GM21447 (cell line): Measurements from ENCODE around the gene UXS1.
"Not testable (repeated sequence)": the region's sequence is repeated elsewhere in the genome, so short reads cannot be mapped to it uniquely, and the experiment has no call there.

Experiments used
- ATAC-seq: cut with Tn5 transposase; IDR thresholded peaks from one replicate; pipeline ENCODE4 v1.9.1; 2021; ENCODE audit not compliant: unreplicated experiment

UXS1 gene

DNA sequence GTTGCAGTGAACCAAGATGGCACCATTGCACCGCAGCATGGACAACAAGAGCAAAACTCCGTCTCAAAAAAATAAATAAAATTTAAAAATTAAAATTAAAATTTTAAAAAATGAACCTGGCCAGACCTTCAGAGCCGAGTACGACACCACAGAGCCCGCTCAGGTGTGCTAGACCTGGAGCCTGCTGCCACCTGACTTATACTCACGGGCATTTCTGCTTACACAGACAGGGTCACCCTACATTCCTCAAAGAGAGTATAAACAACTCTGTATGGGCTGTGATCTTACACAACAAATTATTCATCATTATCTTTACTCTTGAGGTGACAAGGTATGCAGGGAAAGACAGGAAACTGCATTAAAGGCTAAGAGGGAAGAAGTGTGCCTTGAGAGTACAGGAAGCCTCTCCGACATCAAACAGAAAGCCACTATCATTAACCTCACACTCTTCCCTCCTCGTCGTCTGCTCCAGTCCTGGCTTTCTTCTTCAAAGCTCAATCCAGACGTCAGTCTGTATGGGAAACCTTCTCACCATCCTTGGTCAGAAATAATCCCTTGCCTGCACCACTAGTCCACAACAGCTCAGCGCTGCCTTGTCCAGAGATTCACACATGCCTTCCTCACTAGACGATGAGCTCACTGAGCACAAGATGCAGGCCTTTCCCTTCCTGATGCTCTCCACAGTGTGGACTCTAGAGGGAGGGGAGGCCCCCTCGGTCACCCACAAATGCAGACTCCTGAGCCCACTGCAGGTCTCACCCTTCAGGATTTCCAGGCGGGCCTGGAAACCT lies 56.2 kb downstream of the UXS1 start:
- no peak for ATAC-seq

GRCh38 chr2:106131192-106131591 lies 62.9 kb downstream of the UXS1 start:
- not testable (repeated sequence) for ATAC-seq

DNA sequence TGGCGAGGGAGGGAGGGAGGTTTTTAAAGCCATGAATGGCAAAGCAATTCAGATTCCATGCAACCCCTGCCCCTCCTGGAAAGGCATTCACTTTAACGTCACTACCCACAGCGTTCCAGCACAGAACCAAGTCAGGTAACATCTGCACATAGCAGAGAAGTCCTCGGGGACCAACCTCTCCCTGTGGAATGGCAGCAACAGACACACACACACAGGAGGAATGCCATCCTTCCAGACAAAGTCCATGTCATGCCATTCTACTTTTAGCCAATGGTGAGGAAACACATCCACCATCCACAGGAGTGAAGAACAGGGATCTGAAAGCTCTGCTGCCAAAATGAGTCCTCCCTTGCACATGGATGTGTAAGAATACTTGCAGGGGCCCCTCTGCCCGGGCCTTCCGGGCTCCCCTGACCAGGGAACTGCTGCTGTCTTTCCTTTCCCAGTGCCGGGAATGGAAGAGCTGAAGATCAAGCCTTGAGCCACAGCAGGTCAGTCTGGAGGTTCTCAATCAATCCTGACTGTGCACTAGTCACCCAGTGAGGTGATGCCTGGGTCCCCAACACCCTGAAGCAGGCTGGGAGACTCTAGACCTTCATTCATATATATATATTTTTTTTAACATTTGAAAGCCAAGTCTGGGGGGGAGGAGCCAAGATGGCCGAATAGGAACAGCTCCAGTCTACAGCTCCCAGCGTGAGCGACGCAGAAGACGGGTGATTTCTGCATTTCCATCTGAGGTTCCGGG lies 63.7 kb downstream of the UXS1 start:
- ATAC-seq, result no peak

DNA sequence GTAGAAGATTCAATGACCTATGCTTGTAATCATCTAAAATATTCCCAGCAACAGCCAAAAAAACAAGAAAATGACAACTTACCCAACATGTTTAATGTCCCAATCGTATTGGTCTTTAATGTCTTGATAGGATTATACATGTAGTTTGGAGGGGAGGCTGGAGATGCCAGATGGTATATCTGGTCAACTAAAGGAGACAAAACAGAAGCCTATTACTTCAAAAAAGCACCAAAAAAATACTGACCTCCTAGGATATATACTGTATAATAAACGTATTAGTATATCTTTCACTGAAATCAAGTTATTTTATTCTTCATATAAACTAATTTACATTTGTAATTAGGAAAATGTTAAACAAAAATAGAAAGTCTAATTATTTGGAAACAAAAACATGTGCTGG lies 64.5 kb downstream of the UXS1 start:
- ATAC-seq, result no peak

DNA sequence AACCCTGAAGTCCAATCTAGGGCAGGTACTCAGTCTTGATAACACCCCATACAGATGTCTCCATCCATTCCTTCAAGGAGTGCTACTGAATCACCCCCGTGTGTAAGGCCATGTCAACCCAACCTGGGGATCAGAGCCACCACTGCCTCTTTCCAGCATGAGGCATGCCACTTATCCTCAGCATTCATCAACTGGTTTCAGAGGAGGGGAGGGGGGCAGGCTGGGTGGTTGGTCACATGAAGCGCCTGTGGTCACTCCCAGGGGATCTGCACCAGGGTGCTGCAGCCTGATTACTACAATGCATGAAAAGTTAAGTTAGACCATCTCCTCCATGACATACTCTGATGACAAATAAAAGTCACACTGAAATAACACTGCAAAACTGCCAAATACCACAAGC lies 65.0 kb downstream of the UXS1 start:
- ATAC-seq, result no peak

DNA sequence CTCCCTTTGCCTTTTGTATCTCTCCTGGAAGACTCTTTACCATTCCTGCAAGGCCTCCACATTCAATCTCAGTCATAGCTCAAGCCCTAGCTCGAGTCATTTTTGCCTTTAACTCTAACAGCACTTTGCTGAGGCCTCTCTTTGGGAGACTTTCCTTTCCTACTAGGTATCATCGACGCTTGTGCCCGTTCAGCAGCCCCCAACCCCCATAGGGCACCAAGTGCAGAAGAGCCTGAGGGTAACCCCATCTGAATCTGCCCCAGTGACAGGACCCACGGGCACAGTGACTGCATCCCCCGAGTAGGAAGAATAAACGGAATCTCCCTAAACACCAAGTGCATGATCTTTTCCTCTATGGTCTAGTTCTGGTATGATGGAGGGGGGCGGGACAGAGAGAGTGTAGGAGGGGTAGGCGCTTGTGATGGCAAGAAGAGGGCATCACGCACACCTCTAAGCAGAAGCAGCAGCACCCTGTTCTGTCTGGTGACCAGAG lies 66.3 kb downstream of the UXS1 start:
- ATAC-seq, result no peak

DNA sequence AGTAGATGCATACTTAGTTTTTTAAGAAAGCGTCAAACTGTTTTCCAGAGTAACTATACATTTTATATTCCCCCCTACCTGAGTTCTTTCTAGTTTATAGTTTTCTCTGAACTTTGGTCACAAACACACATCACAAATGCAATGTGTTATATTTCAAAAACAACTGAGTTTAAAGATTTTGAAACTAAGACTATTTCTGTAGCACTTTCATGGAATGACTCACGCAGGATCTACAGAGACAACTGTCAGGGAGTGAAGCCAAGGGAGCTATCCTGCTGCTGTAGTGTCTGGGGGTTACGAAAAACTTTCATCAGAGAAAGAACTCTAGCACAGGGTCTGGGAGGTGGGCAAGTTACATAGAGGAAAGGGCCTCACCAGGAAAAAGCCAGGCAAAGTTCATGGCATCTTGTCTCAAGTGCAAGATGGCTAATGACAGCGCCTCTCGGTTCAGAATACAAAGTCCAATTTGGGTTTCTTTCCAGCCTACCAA lies 66.8 kb downstream of the UXS1 start:
- no peak for ATAC-seq

- no peak for ATAC-seq
Observed at GRCh38 chr2:106126705-106127281, 67.3 kb downstream of the UXS1 start.

DNA sequence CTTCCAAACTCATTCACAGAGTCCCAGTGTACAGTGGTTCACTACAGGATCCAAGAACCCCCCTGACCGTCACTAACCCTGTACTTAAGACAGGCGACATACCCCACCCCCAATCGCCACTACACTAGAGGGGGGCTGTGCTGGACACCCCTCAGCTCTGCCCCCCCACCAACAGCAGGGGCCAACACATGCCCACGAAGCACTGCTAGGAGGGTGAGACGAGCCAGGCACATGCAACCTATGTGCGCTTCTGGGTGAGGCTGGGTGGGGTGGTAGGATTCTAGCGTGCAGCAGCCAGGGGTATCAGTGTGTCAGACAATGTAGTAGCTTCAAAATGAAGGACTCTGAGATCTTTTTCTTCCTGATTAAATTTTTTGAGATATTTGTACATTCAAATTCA lies 67.8 kb downstream of the UXS1 start:
- no peak for ATAC-seq

- ATAC-seq, result no peak
Observed at GRCh38 chr2:106124905-106125549, 69.1 kb downstream of the UXS1 start.

DNA sequence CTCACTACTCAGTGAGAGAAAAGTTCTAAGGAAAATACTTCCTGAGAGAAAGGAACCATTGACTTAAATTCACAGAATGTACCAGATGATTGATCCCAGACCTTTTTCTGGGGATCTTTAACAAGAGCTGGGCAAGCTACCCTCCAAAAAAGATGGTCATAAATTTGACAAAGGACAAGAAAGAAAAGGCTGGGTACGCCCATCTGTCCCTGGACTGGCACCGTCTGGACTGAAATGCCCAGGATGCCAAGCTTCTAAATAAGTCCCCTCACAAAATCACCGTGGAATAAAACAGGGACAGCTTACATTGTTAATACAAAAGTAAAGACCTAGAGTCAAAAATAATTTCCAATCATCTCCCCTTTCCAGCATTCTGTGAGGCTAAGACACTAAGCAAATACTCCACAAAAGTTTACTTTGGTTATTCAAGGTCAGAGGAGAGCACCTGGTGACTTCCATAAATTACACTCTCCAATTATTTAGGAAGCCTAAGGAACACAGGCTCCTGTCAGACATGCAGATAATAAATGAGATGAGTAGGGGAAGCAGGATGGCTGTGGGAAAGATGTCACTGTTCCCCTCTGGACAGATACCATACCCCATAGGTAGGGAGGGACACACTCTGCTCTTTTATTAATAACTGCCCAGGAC lies 69.9 kb downstream of the UXS1 start:
- ATAC-seq, result no peak

DNA sequence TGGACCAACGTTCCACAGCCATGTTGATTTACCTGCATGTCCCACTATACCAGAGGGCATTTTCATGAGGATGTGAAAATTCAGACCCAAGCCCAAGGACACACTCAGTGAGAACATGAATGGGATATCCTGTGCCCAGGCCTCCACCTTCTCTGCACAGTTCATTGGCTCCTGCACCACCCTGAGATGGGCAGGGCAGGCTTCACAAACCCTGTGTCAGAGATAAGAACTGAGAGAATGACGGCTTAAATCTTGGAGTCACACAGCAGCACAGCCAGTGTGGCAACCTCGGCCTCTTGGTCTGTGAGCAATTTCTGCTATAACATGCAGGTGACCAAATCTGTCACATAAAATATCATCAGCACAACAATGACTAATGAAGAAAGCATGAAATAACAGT lies 71.9 kb downstream of the UXS1 start:
- no peak for ATAC-seq

- ATAC-seq, result no peak
Observed at GRCh38 chr2:106120432-106120831, 73.7 kb downstream of the UXS1 start.

DNA sequence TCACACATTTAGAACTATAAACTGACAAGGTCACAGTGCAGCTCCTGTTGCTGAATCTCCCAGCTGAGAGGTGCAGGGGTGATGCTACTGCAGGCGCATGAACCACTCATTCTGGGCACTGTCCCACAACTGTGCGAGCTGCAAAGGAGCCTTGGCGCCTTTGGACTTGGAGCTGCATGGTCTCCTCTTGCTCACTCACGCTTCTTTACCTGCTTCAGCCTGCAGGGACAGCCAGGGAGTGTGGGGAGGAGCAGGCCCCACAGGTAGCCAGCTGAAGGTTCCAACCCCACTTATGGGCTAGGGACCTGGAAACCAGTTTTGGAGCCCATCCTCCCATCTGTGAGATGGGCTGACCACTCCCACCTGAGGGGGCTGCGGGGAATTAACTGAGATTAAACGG lies 75.0 kb downstream of the UXS1 start:
- ATAC-seq, result no peak

- ATAC-seq, result no peak
Observed at GRCh38 chr2:106117882-106118684, 76.0 kb downstream of the UXS1 start.

GRCh38 chr2:106117347-106117746 lies 76.8 kb downstream of the UXS1 start:
- no peak for ATAC-seq

- no peak for ATAC-seq
Observed at GRCh38 chr2:106116248-106116647, 77.9 kb downstream of the UXS1 start.

DNA sequence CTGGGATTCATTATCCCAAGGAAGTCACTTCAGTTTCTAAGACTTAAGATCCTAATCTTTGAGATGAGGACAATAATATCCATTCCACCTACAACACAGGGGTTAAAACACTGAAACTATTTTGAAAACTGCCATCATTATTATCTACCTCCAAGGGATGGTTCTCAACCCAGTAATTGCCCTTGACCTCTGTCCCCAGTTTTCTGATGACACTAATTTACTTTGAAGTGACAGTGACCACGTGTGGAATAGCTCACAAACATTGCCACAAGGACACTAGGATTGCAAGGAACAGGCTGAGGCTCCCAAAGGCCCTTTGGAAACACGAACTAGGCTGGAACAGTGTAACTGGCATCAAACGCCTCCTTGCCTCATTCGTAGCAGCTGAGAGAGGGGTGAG lies 78.4 kb downstream of the UXS1 start:
- no peak for ATAC-seq

- peak; percentile 62 for ATAC-seq
Observed at GRCh38 chr2:106115250-106115649, 78.9 kb downstream of the UXS1 start.

DNA sequence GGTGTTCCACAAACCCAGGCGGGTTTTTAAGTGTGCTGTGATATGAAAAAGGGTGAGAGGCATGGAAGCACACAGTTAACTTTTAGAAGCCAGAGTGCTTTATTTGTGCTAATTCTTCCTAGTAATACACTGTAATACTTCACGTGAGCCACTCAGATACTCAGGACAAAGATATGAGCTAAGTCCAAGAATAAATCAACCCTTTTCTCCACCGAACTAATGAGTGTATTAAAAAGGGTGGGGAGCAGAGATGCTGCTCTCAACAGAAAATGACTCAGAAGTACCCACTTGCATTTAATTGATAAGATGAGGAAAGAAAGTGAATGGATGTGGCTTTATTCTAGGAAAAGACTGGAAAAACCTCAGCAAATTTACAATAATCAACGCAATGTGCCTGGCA lies 79.9 kb downstream of the UXS1 start:
- no peak for ATAC-seq
